IMR-90 (cell line): ENCODE measurements around the gene DNASE2. TPM values are rescaled to one million over a fixed set of nuclear protein-coding genes. Genes with fewer than 3 reads are reported as not detected.

Source experiments
- ATAC-seq: fragments of 200-7000 bp; cut with Tn5 transposase; 2 replicates; pipeline ENCODE4 v1.9.1; 2020; ENCODE audit warnings: low read depth, mild to moderate bottlenecking, moderate library complexity
- BruUV-seq: library from RNA; stranded (reverse); fragments of 400-500 nt; replicated peaks from 2 replicates; lab custom pipeline; 2021; lab: Mats Ljungman, UMichigan
- CTCF ChIA-PET: fragments of 300-600 bp; formaldehyde crosslinking; extraction: SDS; loops from one replicate; lab custom pipeline; 2021; ENCODE audit warnings: antibody characterized with exemption; lab: Yijun Ruan, JAX
- POLR2A ChIA-PET: fragments of 300-600 bp; sonication (Branson Sonifier 250); formaldehyde crosslinking; loops from one replicate; lab custom pipeline; 2022; ENCODE audit warnings: antibody characterized with exemption; ENCODE audit not compliant: unreplicated experiment; lab: Charles Lee
- DNase-seq: peaks from one replicate; pipeline ENCODE4 v3.0.0; 2013
- H2AFZ ChIP-seq: replicated peaks from 2 replicates; pipeline ENCODE3; 2013; ENCODE audit warnings: low read length, mild to moderate bottlenecking; ENCODE audit not compliant: poor library complexity
- H2AK5ac ChIP-seq: 2 replicates; pipeline ENCODE4 v1.6.1; 2013; ENCODE audit warnings: low read depth, low read length, inconsistent platforms
- H2AK9ac ChIP-seq: replicated peaks from 2 replicates; pipeline ENCODE3; 2013; ENCODE audit warnings: mild to moderate bottlenecking, low read depth, low read length, moderate library complexity; ENCODE audit not compliant: poor library complexity
- H2BK120ac ChIP-seq: 2 replicates; pipeline ENCODE4 v1.6.1; 2013; ENCODE audit warnings: low read depth, low read length, inconsistent platforms
- H2BK15ac ChIP-seq: 3 replicates; pipeline ENCODE4 v1.6.1; 2013; ENCODE audit warnings: low read depth, low read length, inconsistent platforms
- H2BK20ac ChIP-seq: 2 replicates; pipeline ENCODE4 v1.6.1; 2013; ENCODE audit warnings: low read depth, mild to moderate bottlenecking, inconsistent platforms, low read length, moderate library complexity
- H2BK5ac ChIP-seq: 2 replicates; pipeline ENCODE4 v1.6.1; 2013; ENCODE audit warnings: mild to moderate bottlenecking, low read depth, low read length, inconsistent platforms; ENCODE audit not compliant: poor library complexity, severe bottlenecking
- H3K14ac ChIP-seq: replicated peaks from 2 replicates; pipeline ENCODE4 v1.6.1; 2013; ENCODE audit warnings: low read depth, low read length, inconsistent platforms
- H3K18ac ChIP-seq: 2 replicates; pipeline ENCODE4 v1.6.1; 2013; ENCODE audit warnings: low read depth, low read length, control low read depth
- H3K23ac ChIP-seq: 2 replicates; pipeline ENCODE4 v1.6.1; 2013; ENCODE audit warnings: low read depth, low read length, inconsistent platforms
- H3K27ac ChIP-seq: 2 replicates; pipeline ENCODE4 v1.5.1; 2013; ENCODE audit warnings: mild to moderate bottlenecking, control low read depth, low read length; ENCODE audit not compliant: insufficient read depth
- H3K27me3 ChIP-seq: 2 replicates; pipeline ENCODE4 v1.6.1; 2013; ENCODE audit warnings: low read length; ENCODE audit not compliant: control insufficient read depth, insufficient read depth
- H3K36me3 ChIP-seq: 2 replicates; pipeline ENCODE4 v1.6.1; 2013; ENCODE audit warnings: low read length, mixed read lengths; ENCODE audit not compliant: control insufficient read depth, insufficient read depth
- H3K4ac ChIP-seq: 2 replicates; pipeline ENCODE4 v1.6.1; 2013; ENCODE audit warnings: low read depth, low read length, inconsistent platforms
- H3K4me1 ChIP-seq: 2 replicates; pipeline ENCODE4 v1.6.1; 2013; ENCODE audit warnings: low read length, mixed read lengths; ENCODE audit not compliant: control insufficient read depth, insufficient read depth
- H3K4me2 ChIP-seq: 2 replicates; pipeline ENCODE4 v1.6.1; 2013; ENCODE audit warnings: low read depth, mild to moderate bottlenecking, control low read depth, low read length, moderate library complexity
- H3K4me3 ChIP-seq: 2 replicates; pipeline ENCODE4 v1.5.1; 2013; ENCODE audit warnings: low read depth, mild to moderate bottlenecking, control low read depth, low read length, moderate library complexity; ENCODE audit not compliant: insufficient read depth
- H3K56ac ChIP-seq: 2 replicates; pipeline ENCODE4 v1.6.1; 2013; ENCODE audit warnings: low read length, inconsistent platforms; ENCODE audit not compliant: insufficient read depth; ENCODE audit errors: extremely low read depth
- H3K79me1 ChIP-seq, 2 experiments: 2 replicates each; pipeline ENCODE4 v1.6.1; 2013; ENCODE audit warnings: low read length in 2 of 2, inconsistent platforms in 1 of 2, low read depth in 1 of 2
- H3K9ac ChIP-seq: 2 replicates; pipeline ENCODE4 v1.6.1; 2013; ENCODE audit warnings: low read depth, low read length, control low read depth
- H3K9me1 ChIP-seq: 2 replicates; pipeline ENCODE4 v1.6.1; 2013; ENCODE audit warnings: low read length, inconsistent platforms; ENCODE audit not compliant: insufficient read depth
- H3K9me3 ChIP-seq: 2 replicates; pipeline ENCODE4 v1.6.1; 2013; ENCODE audit warnings: low read length; ENCODE audit not compliant: control insufficient read depth, insufficient read depth
- H4K20me1 ChIP-seq: 2 replicates; pipeline ENCODE4 v1.6.1; 2013; ENCODE audit warnings: low read length, inconsistent platforms; ENCODE audit not compliant: insufficient read depth
- H4K5ac ChIP-seq: 2 replicates; pipeline ENCODE4 v1.6.1; 2013; ENCODE audit warnings: mild to moderate bottlenecking, low read depth, low read length, control low read depth
- H4K8ac ChIP-seq, 2 experiments: 2 replicates each; pipeline ENCODE4 v1.6.1; 2013; ENCODE audit warnings: low read depth in 2 of 2, low read length in 2 of 2, control low read depth in 1 of 2, inconsistent platforms in 1 of 2
- H4K91ac ChIP-seq: 2 replicates; pipeline ENCODE4 v1.6.1; 2013; ENCODE audit warnings: low read depth, low read length, inconsistent platforms; ENCODE audit not compliant: insufficient read depth
- BHLHE40 ChIP-seq: fragments of 150-350 bp; IDR thresholded peaks from 2 replicates; pipeline ENCODE4 v1.6.1; 2016; ENCODE audit warnings: mild to moderate bottlenecking, low read depth, low read length
- CEBPB ChIP-seq: IDR thresholded peaks from 2 replicates; pipeline ENCODE4 v1.6.1; 2012; ENCODE audit warnings: low read depth, low read length, improper control_type of control experiment
- CHD1 ChIP-seq: IDR thresholded peaks from 2 replicates; pipeline ENCODE4 v1.6.1; 2012; ENCODE audit warnings: low read depth, low read length, improper control_type of control experiment
- ELK1 ChIP-seq: fragments of 150-350 bp; IDR thresholded peaks from 2 replicates; pipeline ENCODE4 v1.6.1; 2016; ENCODE audit warnings: low read depth, mild to moderate bottlenecking, low read length, moderate library complexity, borderline replicate concordance
- FOS ChIP-seq: fragments of 150-350 bp; IDR thresholded peaks from 2 replicates; pipeline ENCODE4 v1.6.1; 2016; ENCODE audit warnings: low read depth, low read length
- MAFK ChIP-seq: IDR thresholded peaks from 2 replicates; pipeline ENCODE4 v1.6.1; 2012; ENCODE audit warnings: low read depth, low read length, improper control_type of control experiment
- MAZ ChIP-seq: IDR thresholded peaks from 2 replicates; pipeline ENCODE4 v1.6.1; 2012; ENCODE audit warnings: low read depth, mild to moderate bottlenecking, low read length, improper control_type of control experiment, moderate library complexity, borderline replicate concordance
- MXI1 ChIP-seq: IDR thresholded peaks from 2 replicates; pipeline ENCODE4 v1.6.1; 2012; ENCODE audit warnings: low read depth, mild to moderate bottlenecking, low read length, moderate library complexity, borderline replicate concordance
- NFE2L2 ChIP-seq: fragments of 150-350 bp; IDR thresholded peaks from 2 replicates; pipeline ENCODE4 v1.6.1; 2016; ENCODE audit warnings: low read depth, mild to moderate bottlenecking, low read length
- POLR2A ChIP-seq: IDR thresholded peaks from 2 replicates; pipeline ENCODE4 v1.6.1; 2012; ENCODE audit warnings: mild to moderate bottlenecking, low read depth, low read length
- RAD21 ChIP-seq: IDR thresholded peaks from 2 replicates; pipeline ENCODE4 v1.6.1; 2012; ENCODE audit warnings: low read length, improper control_type of control experiment
- RCOR1 ChIP-seq: IDR thresholded peaks from 2 replicates; pipeline ENCODE4 v1.6.1; 2012; ENCODE audit warnings: mild to moderate bottlenecking, low read length, improper control_type of control experiment; ENCODE audit not compliant: insufficient replicate concordance
- RFX5 ChIP-seq: IDR thresholded peaks from 2 replicates; pipeline ENCODE4 v1.8.0; 2012; ENCODE audit warnings: low read depth, mild to moderate bottlenecking, low read length, moderate library complexity
- SMC3 ChIP-seq: fragments of 150-350 bp; IDR thresholded peaks from 2 replicates; pipeline ENCODE4 v1.6.1; 2016; ENCODE audit warnings: low read depth, mild to moderate bottlenecking, antibody characterized with exemption, low read length, moderate library complexity
- WGBS, 2 experiments: methylation state at CpG; one replicate each; pipeline versions ENCODE4 v1.1.5 to v1.1.7; 2013; ENCODE audit warnings: missing lambda C conversion rate in 2 of 2; ENCODE audit not compliant: insufficient read length in 1 of 2; ENCODE audit errors: extremely low coverage in 2 of 2; 5-methylcytosine and 5-hydroxymethylcytosine counted together
- dilution Hi-C: fragments of 300-500 bp; cut with HindIII; formaldehyde crosslinking; loops from one replicate; pipeline ENCODE4 v1.14.3; 2018; ENCODE audit warnings: low sequenced_read_pairs; ENCODE audit not compliant: unreplicated experiment
- in situ Hi-C: fragments of 300-500 bp; cut with MboI; formaldehyde crosslinking; loops from 3 replicates; pipeline ENCODE4 v1.14.3; 2019; ENCODE audit warnings: low sequenced_read_pairs, inconsistent platforms, mixed read lengths
- intact Hi-C: fragments of 100-400 bp; cut with micrococcal nuclease; formaldehyde crosslinking; loops from 2 replicates; pipeline ENCODE4 v1.10.0; 2022
- polyA plus RNA-seq, 3 experiments: library from polyadenylated mRNA; depleted of rRNA; stranded (reverse); fragments of >200 nt; gene quantifications; 2 replicates each; pipeline ENCODE4 v1.2.3, GENCODE V29; 2012; ENCODE audit warnings: low replicate concordance in 1 of 3
- total RNA-seq: library from RNA; depleted of rRNA; stranded (reverse); fragments of >200 nt; gene quantifications from 2 replicates; pipeline ENCODE4 v1.2.3, GENCODE V29; 2012
- TF ChIP-seq, protein P1 (sequence below): fragments of 150-350 bp; IDR thresholded peaks from 2 replicates; pipeline ENCODE4 v1.6.1; 2017; ENCODE audit warnings: mild to moderate bottlenecking, antibody characterized with exemption, low read length, low read depth
- TF ChIP-seq, protein P2 (sequence below): conservative IDR thresholded peaks from 2 replicates; pipeline ENCODE4 v1.5.1; 2012; ENCODE audit warnings: mild to moderate bottlenecking, low read depth, low read length, improper control_type of control experiment

DNASE2 gene
- total and polyA plus RNA-seq, 2 of the 4 experiments (the other 2 are of a cell fraction): 9.5 to 31.1 TPM

DNA sequence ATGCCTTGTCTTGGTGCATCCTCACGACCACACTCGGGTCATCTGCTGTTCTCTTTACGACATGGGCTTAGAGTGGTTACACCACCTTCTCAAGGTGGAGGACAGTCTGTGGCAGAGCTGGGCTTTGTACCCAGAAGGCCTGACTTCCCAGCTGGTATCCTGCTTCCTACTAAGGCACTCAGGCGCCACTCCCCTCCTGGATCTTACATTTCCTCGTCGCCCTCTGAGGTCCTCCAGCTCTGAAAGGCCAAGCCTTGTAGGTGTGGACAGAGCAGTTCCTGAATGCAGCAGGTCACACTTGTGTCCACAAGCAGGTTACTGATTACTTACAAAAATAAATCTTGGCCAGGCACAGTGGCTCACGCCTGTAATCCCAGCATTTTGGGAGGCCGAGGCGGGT lies 25.9 kb upstream of the DNASE2 start:
- TF ChIP-seq FOS: no peak
- no peak for TF ChIP-seq MAFK
- no peak for TF ChIP-seq BHLHE40
- no peak for TF ChIP-seq POLR2A
- TF ChIP-seq CHD1: no peak
- TF ChIP-seq MXI1: no peak
- no peak for TF ChIP-seq CEBPB
- no peak for TF ChIP-seq MAZ
- TF ChIP-seq RFX5: no peak
- no peak for TF ChIP-seq RCOR1
- TF ChIP-seq, protein P1, sequence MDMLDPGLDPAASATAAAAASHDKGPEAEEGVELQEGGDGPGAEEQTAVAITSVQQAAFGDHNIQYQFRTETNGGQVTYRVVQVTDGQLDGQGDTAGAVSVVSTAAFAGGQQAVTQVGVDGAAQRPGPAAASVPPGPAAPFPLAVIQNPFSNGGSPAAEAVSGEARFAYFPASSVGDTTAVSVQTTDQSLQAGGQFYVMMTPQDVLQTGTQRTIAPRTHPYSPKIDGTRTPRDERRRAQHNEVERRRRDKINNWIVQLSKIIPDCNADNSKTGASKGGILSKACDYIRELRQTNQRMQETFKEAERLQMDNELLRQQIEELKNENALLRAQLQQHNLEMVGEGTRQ: no peak
- no peak for TF ChIP-seq NFE2L2
- TF ChIP-seq, protein P2, sequence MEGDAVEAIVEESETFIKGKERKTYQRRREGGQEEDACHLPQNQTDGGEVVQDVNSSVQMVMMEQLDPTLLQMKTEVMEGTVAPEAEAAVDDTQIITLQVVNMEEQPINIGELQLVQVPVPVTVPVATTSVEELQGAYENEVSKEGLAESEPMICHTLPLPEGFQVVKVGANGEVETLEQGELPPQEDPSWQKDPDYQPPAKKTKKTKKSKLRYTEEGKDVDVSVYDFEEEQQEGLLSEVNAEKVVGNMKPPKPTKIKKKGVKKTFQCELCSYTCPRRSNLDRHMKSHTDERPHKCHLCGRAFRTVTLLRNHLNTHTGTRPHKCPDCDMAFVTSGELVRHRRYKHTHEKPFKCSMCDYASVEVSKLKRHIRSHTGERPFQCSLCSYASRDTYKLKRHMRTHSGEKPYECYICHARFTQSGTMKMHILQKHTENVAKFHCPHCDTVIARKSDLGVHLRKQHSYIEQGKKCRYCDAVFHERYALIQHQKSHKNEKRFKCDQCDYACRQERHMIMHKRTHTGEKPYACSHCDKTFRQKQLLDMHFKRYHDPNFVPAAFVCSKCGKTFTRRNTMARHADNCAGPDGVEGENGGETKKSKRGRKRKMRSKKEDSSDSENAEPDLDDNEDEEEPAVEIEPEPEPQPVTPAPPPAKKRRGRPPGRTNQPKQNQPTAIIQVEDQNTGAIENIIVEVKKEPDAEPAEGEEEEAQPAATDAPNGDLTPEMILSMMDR: no peak
- TF ChIP-seq ELK1: no peak
- no peak for TF ChIP-seq SMC3
- no peak for TF ChIP-seq RAD21
- Histone ChIP-seq H3K36me3 (no peaks in the 10 kb centered on the region), H3K23ac (no peak overlapping the region), H3K4me2 (no peak overlapping the region), H4K91ac (no peak overlapping the region), H4K8ac (no peak overlapping the region), H2BK15ac (no peak overlapping the region), H2AK5ac (no peak overlapping the region), H3K27ac (no peak overlapping the region), H3K79me1 (no peaks in the 10 kb centered on the region), H2BK120ac (no peak overlapping the region), H4K20me1 (no peaks in the 10 kb centered on the region), H4K5ac (no peak overlapping the region), H2AK9ac (peak overlapping the region; percentile 42), H3K18ac (no peak overlapping the region), H3K4ac (no peak overlapping the region), H3K27me3 (no peaks in the 10 kb centered on the region), H2AFZ (peak overlapping the region; percentile 33), H2BK20ac (no peak overlapping the region), H3K9ac (no peak overlapping the region), H2BK5ac (no peak overlapping the region), H3K9me3 (no peaks in the 10 kb centered on the region), H3K4me3 (no peak overlapping the region), H3K4me1 (no peaks in the 10 kb centered on the region), H3K56ac (no peak overlapping the region), H3K9me1 (no peaks in the 10 kb centered on the region), H3K14ac (no peak overlapping the region)
- WGBS, 2 experiments: 40% methylated on average over 1 of the region's 9 CpGs; no CpG with 5 or more reads in 1 of the 2 experiments
- no peak for ATAC-seq
- ChIA-PET POLR2A (no interaction called here), CTCF (no interaction called here)
- BruUV-seq: no TSS peak
- intact Hi-C loops (no loop called here), in situ Hi-C loops (no loop called here), dilution Hi-C loops (no loop called here)
- no peak for DNase-seq
